ENCODE data around the gene CNTN4.

DNA sequence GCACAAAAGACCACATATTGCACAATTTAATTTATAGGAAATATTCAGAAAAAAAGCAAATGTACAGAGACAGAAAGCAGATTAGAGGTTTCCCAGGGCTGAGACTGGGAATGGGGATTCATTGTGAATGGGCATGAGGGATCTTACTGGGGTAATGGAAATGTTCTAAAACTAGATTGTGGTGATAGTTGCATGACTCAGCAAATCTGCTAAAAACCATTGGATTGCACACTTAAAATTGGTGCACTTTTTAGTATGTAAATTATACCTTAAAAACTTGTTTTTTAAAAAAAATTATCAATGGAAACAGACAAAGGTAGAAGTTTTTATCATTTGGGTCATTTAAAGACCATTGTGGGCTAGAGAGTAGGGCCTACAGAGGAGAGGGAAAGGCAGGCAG lies 780.9 kb downstream of the CNTN4 start:
- TF ChIP-seq, protein P1, sequence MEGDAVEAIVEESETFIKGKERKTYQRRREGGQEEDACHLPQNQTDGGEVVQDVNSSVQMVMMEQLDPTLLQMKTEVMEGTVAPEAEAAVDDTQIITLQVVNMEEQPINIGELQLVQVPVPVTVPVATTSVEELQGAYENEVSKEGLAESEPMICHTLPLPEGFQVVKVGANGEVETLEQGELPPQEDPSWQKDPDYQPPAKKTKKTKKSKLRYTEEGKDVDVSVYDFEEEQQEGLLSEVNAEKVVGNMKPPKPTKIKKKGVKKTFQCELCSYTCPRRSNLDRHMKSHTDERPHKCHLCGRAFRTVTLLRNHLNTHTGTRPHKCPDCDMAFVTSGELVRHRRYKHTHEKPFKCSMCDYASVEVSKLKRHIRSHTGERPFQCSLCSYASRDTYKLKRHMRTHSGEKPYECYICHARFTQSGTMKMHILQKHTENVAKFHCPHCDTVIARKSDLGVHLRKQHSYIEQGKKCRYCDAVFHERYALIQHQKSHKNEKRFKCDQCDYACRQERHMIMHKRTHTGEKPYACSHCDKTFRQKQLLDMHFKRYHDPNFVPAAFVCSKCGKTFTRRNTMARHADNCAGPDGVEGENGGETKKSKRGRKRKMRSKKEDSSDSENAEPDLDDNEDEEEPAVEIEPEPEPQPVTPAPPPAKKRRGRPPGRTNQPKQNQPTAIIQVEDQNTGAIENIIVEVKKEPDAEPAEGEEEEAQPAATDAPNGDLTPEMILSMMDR (optimal IDR thresholded peaks at IDR 0.05 in 1 of 3, IDR thresholded peaks at IDR 0.05 in 1 of 3, conservative IDR thresholded peaks at IDR 0.05 in 1 of 3; ENCODE audit: extremely low read depth in 1 of 3, insufficient read depth in 2 of 3, low read length in 3 of 3), result no peak
- TF ChIP-seq EZH2 (IDR thresholded peaks at IDR 0.05; ENCODE audit: low read length), result no peak

All from keratinocyte (primary cell).